Liver (tissue), 9 donors: ENCODE data around the gene ABHD12B. TPM values are rescaled to one million over a fixed set of nuclear protein-coding genes. Genes with fewer than 3 reads are reported as not detected.
A peak's percentile ranks its signal among the peaks of the same experiment; 100 is the strongest.

Source experiments
- DNase-seq: peaks from one replicate; pipeline ENCODE4 v3.0.0-alpha.2; 2017; ENCODE audit warnings: low spot score
- H3K27ac ChIP-seq, 2 donors: one replicate each; pipeline ENCODE4 v1.7.0; 2013; ENCODE audit warnings: inconsistent platforms in 2 of 2, low read length in 2 of 2, control low read depth in 1 of 2, low read depth in 1 of 2, mild to moderate bottlenecking in 1 of 2
- H3K27me3 ChIP-seq, 4 donors: one replicate each; pipeline versions ENCODE4 v1.6.1 to v1.7.0; 2013; ENCODE audit warnings: low read length in 3 of 4, inconsistent platforms in 1 of 4, mild to moderate bottlenecking in 1 of 4, moderate library complexity in 1 of 4; ENCODE audit not compliant: control insufficient read depth in 4 of 4, insufficient read depth in 4 of 4
- H3K36me3 ChIP-seq, 4 donors: one replicate each; pipeline versions ENCODE4 v1.6.1 to v1.7.0; 2013; ENCODE audit warnings: low read length in 3 of 4, mild to moderate bottlenecking in 3 of 4, low read depth in 1 of 4, moderate library complexity in 1 of 4; ENCODE audit not compliant: control insufficient read depth in 4 of 4, insufficient read depth in 3 of 4
- H3K4me1 ChIP-seq, 4 donors: one replicate each; pipeline versions ENCODE4 v1.6.1 to v1.7.0; 2013; ENCODE audit warnings: low read length in 3 of 4, mild to moderate bottlenecking in 3 of 4, moderate library complexity in 1 of 4; ENCODE audit not compliant: control insufficient read depth in 4 of 4, insufficient read depth in 4 of 4
- H3K4me3 ChIP-seq, 3 donors: one replicate each; pipeline versions ENCODE4 v1.6.1 to v1.7.0; 2013; ENCODE audit warnings: low read length in 3 of 3, control low read depth in 1 of 3, low read depth in 1 of 3, mild to moderate bottlenecking in 1 of 3
- H3K9ac ChIP-seq, 2 donors: one replicate each; pipeline ENCODE4 v1.7.0; 2013; ENCODE audit warnings: low read length in 2 of 2, mild to moderate bottlenecking in 2 of 2, moderate library complexity in 2 of 2, control low read depth in 1 of 2, low read depth in 1 of 2
- H3K9me3 ChIP-seq, 4 donors: one replicate each; pipeline versions ENCODE4 v1.6.1 to v1.7.0; 2013; ENCODE audit warnings: low read length in 3 of 4; ENCODE audit not compliant: control insufficient read depth in 4 of 4
- EGR1 ChIP-seq, 2 donors: IDR thresholded peaks; 2 replicates each; pipeline ENCODE4 v1.6.1; 2016 to 2018; ENCODE audit warnings: antibody characterized with exemption in 2 of 2, low read depth in 2 of 2
- FOXA1 ChIP-seq: IDR thresholded peaks from 2 replicates; pipeline ENCODE4 v1.6.1; 2016; ENCODE audit warnings: antibody characterized with exemption
- GABPA ChIP-seq, 2 donors: IDR thresholded peaks in 1 of 2; conservative IDR thresholded peaks in 1 of 2; 2 replicates each; pipeline ENCODE4 v1.6.1; 2016; ENCODE audit warnings: antibody characterized with exemption in 2 of 2, mild to moderate bottlenecking in 1 of 2, moderate library complexity in 1 of 2
- HNF4A ChIP-seq, 2 donors: conservative IDR thresholded peaks; 2 replicates each; pipeline ENCODE4 v1.6.1; 2016; ENCODE audit warnings: antibody characterized with exemption in 2 of 2, mild to moderate bottlenecking in 2 of 2
- HNF4G ChIP-seq: IDR thresholded peaks from 2 replicates; pipeline ENCODE4 v1.6.1; 2016; ENCODE audit warnings: antibody characterized with exemption
- JUND ChIP-seq, 2 donors: IDR thresholded peaks; 2 replicates each; pipeline ENCODE4 v1.6.1; 2016; ENCODE audit warnings: antibody characterized with exemption in 2 of 2
- RAD21 ChIP-seq, 2 donors: IDR thresholded peaks; 2 replicates each; pipeline ENCODE4 v1.6.1; 2016; ENCODE audit warnings: antibody characterized with exemption in 2 of 2, mild to moderate bottlenecking in 2 of 2
- RXRA ChIP-seq, 2 donors: IDR thresholded peaks; 2 replicates each; pipeline ENCODE4 v1.6.1; 2017 to 2018; ENCODE audit warnings: antibody characterized with exemption in 2 of 2, mild to moderate bottlenecking in 1 of 2
- SP1 ChIP-seq: IDR thresholded peaks from 2 replicates; pipeline ENCODE4 v1.6.1; 2018; ENCODE audit warnings: antibody characterized with exemption, mild to moderate bottlenecking
- TAF1 ChIP-seq: conservative IDR thresholded peaks from 2 replicates; pipeline ENCODE4 v1.6.1; 2016; ENCODE audit warnings: antibody characterized with exemption, mild to moderate bottlenecking
- YY1 ChIP-seq: IDR thresholded peaks from 2 replicates; pipeline ENCODE4 v1.6.1; 2016; ENCODE audit warnings: antibody characterized with exemption, mild to moderate bottlenecking
- WGBS: extraction: QIAGEN DNeasy Blood & Tissue Kit; methylation state at CpG from one replicate; pipeline ENCODE4 v1.1.7; 2013; 5-methylcytosine and 5-hydroxymethylcytosine counted together
- polyA plus RNA-seq, 2 donors: library from polyadenylated mRNA; stranded (reverse) in 1 of 2; unstranded in 1 of 2; fragments of 200-250 nt in 1 of 2; fragments of >200 nt in 1 of 2; fragmentation: Nextera tagmentation in 1 of 2; extraction: Ambion mirVana in 1 of 2; gene quantifications; one replicate each; pipeline versions ENCODE4 v1.2.1 to v1.2.3, GENCODE V29; 2013 to 2015
- total RNA-seq, 2 donors: library from RNA; depleted of rRNA; stranded (reverse); fragments of >200 nt; gene quantifications; one replicate each; pipeline ENCODE4 v1.2.3, GENCODE V29; 2014
- TF ChIP-seq, protein P1 (sequence below): fragments of 150-350 bp; IDR thresholded peaks from 2 replicates; pipeline ENCODE4 v1.5.1; 2017; ENCODE audit warnings: improper control_type of control experiment, low read depth, low read length; ENCODE audit not compliant: missing input control
- donor health status: healthy.
- donor health status: healthy.
- donor health status: healthy.
- donor health status: healthy.
- donor health status: healthy.

ABHD12B gene
- total and polyA plus RNA-seq, 4 donors = 0.09 to 0.58 TPM; not detected in 2

DNA sequence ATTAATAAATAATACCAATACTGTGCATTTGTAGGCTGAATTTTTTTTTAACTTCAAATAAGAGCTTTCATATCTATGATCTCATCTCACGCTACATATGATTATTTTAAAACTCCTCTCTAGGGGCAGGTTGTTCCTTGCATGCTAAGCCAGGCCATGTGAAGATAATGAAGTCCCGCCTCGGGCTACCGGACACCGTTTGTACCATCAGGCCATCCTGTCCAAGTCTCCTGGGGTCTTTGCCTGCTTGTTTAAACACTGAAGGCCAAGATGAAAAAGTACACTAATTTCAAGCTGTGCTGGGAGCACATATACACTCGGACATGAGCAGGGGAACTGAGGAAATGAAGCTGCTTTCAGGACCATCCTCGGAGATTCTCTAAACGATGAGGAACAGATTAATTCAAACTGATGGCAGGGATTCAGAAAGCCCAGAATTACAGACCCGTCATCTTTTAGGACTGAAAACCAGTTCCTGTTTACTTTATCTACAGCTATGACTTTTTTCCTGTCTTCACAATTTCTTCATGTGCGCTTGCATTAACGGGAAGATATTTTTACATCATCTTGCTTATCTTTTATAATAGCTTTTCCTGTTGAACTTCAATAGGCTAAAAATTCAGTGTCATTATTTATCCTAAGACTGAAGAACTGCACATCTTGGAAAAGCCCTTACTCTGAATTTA lies 6.3 kb upstream of the ABHD12B start:
- Histone ChIP-seq H3K36me3 (no peaks in the 10 kb centered on the region), H3K9me3 (no peaks in the 10 kb centered on the region), H3K27ac (peak overlapping the region in 1 of 2 donors; percentile 39), H3K9ac (no peak overlapping the region), H3K4me3 (no peak overlapping the region), H3K4me1 (no peaks in the 10 kb centered on the region), H3K27me3 (no peaks in the 10 kb centered on the region)
- no peak for DNase-seq
- WGBS = 65% methylated on average over 11 of the region's 11 CpGs
- TF ChIP-seq RAD21 (IDR thresholded peaks at IDR 0.05) = no peak
- peak; percentile 43 to 73 for TF ChIP-seq GABPA (IDR thresholded peaks at IDR 0.05 in 1 of 2, conservative IDR thresholded peaks at IDR 0.05 in 1 of 2)
- TF ChIP-seq YY1 = no peak
- no peak for TF ChIP-seq HNF4G
- TF ChIP-seq SP1 = no peak

DNA sequence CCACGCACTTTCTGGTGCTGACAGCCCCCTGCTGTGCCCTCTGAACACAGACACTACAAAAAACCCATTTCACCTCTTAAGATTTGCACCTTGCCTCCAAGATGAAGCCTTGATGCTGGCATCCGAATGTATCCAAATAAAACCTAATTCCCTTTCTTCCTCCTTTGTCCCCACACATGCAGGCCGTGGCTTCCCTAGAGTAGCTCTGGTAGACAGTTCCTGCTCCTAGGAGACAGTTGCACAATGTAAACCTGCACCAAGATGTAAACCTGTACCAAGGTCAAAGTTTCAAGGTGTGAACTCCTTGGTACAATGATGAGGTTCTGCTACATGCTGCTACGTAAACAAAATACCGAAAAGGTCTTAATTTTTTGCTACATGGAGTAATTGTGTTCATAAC lies 625 bp upstream of the ABHD12B start:
- no peak overlapping the region for H3K4me3 ChIP-seq
- WGBS = 83% methylated on average over 5 of the region's 5 CpGs
- no peaks in the 10 kb centered on the region for H3K36me3 ChIP-seq
- H3K27me3 ChIP-seq = peaks cover 0 to 7% (median 5%) of the 10 kb centered on the region in 4 donors
- H3K9ac ChIP-seq = no peak overlapping the region
- H3K4me1 ChIP-seq = peaks cover 0 to 5% (median 2%) of the 10 kb centered on the region in 4 donors
- no peak overlapping the region for H3K27ac ChIP-seq
- DNase-seq = no peak
- no peaks in the 10 kb centered on the region for H3K9me3 ChIP-seq
- no peak for TF ChIP-seq TAF1
- no peak for TF ChIP-seq HNF4A (conservative IDR thresholded peaks at IDR 0.05)
- no peak for TF ChIP-seq YY1

GRCh38 chr14:50874757-50875156 lies 2.9 kb downstream of the ABHD12B start:
- H3K27me3 ChIP-seq = peaks cover 0 to 7% (median 5%) of the 10 kb centered on the region in 4 donors
- peaks cover 0 to 5% (median 2%) of the 10 kb centered on the region in 4 donors for H3K4me1 ChIP-seq
- H3K9me3 ChIP-seq = no peaks in the 10 kb centered on the region
- no peak overlapping the region for H3K9ac ChIP-seq
- no peak overlapping the region for H3K27ac ChIP-seq
- TF ChIP-seq FOXA1 (no peak), RXRA (IDR thresholded peaks at IDR 0.05) (no peak), YY1 (no peak), JUND (IDR thresholded peaks at IDR 0.05) (no peak), EGR1 (IDR thresholded peaks at IDR 0.05; ENCODE audit: low read depth in 2 of 2) (no peak)
- TF ChIP-seq, protein P1, sequence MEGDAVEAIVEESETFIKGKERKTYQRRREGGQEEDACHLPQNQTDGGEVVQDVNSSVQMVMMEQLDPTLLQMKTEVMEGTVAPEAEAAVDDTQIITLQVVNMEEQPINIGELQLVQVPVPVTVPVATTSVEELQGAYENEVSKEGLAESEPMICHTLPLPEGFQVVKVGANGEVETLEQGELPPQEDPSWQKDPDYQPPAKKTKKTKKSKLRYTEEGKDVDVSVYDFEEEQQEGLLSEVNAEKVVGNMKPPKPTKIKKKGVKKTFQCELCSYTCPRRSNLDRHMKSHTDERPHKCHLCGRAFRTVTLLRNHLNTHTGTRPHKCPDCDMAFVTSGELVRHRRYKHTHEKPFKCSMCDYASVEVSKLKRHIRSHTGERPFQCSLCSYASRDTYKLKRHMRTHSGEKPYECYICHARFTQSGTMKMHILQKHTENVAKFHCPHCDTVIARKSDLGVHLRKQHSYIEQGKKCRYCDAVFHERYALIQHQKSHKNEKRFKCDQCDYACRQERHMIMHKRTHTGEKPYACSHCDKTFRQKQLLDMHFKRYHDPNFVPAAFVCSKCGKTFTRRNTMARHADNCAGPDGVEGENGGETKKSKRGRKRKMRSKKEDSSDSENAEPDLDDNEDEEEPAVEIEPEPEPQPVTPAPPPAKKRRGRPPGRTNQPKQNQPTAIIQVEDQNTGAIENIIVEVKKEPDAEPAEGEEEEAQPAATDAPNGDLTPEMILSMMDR = no peak
- no peak overlapping the region for H3K4me3 ChIP-seq
- no peak for DNase-seq
- WGBS = 65% methylated on average over 2 of the region's 2 CpGs
- no peaks in the 10 kb centered on the region for H3K36me3 ChIP-seq
